COR-L47 (cell line): ENCODE measurements around the gene SSNA1.

Source experiments
- DNase-seq: peaks from one replicate; lab custom pipeline; 2025; lab: John Stamatoyannopoulos, UW

SSNA1 gene

GRCh38 chr9:137152844-137153405 lies 35.6 kb upstream of the SSNA1 start:
- DNase-seq, result no peak

DNA sequence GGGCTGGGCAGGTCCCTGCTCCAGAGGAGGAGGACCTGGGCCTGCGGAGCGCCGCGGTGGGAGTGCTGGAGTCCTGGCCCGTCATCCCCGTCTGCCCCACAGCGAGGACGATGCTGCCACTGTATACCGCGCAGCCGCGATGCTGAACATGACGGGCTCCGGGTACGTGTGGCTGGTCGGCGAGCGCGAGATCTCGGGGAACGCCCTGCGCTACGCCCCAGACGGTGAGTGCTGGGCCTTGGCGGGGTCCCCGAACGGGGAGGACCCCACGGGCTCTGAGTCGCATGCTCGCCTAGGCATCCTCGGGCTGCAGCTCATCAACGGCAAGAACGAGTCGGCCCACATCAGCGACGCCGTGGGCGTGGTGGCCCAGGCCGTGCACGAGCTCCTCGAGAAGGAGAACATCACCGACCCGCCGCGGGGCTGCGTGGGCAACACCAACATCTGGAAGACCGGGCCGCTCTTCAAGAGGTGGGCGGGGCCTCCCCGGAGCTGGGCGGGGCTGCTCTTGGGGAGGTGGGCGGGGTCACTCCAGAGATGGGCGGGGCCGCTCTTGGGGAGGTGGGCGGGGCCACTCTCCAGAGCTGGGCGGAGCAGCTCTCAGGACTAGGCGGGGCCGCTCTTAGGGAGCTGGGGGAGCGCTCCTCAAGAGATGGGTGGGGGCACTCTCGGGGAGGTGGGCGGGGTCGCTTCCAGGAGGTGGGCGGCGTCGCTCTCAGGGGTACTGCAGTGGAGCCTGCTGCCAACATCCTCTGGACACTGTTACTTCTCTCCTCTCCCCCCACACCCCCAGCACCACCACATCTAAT lies 31.7 kb upstream of the SSNA1 start:
- DNase-seq, result no peak

GRCh38 chr9:137157618-137158415 lies 30.7 kb upstream of the SSNA1 start:
- DNase-seq, result no peak

GRCh38 chr9:137158625-137159024 lies 29.9 kb upstream of the SSNA1 start:
- DNase-seq, result no peak

DNA sequence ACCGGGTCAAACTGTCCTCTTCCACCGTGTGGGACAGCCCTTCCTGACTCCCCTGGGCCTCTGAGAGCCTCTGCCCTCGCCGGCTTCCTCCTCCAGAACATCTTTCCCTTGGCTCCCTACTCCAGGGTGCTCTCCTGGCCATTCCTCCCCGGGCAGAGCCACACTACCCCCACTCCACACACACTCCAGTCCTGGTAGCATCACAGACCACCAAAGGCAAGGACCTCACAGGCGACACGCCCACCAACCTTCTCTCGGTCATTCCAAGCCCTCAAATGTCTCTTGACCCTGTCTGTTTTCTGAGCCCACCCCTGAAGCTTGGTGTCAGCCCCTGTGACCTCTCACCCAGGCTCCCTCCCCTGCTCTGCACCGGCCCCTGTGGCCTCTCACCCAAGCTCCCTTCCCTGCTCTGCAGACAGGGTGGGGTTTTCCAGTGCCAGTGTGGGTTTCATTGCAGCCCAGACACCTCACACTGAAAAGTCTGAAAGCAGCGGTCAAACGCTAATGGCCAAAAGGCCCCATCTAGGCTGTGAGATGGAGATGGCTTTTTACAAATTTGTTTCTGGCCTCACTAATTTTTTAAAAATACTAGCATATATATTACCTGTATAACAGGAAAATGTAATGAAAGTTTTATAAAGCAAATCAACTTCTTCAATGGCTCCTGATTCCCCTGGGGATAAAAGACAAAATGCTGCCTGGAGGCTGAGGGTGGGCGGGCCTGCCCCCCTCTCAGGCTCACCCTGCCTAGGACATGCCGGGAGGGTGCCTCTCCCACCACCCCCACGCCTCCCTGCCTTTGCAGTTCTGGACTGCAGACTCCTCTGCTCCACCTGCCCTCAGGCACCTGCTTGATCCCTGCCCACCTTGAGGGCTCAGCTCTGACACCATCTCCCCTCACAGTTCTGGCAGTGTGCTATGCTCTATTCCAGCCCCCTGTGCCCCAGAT lies 29.1 kb upstream of the SSNA1 start:
- DNase-seq, result no peak

DNA sequence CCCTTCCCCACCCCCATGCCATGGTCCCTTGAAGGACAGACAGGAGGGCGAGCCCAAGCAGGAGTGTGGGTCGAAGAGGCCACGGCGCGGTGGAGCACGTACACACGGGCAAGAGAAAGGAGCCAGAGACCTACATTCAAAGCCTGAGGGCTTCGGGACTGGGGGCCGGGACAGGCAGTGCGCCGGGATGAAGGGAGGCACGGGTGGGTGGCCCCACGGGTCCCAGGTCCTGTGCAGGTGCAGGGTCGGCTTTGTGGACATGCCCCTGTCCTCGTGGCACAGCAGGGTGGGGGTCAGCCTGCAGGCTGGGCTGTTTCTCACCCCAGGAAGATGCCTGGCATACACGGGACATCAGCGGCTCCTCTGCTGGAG lies 28.4 kb upstream of the SSNA1 start:
- no peak for DNase-seq

GRCh38 chr9:137160716-137161557 lies 27.5 kb upstream of the SSNA1 start:
- no peak for DNase-seq

GRCh38 chr9:137161558-137162486 lies 26.7 kb upstream of the SSNA1 start:
- no peak for DNase-seq

- DNase-seq, result no peak
These were observed 25.7 kb upstream of the SSNA1 start for GRCh38 chr9:137162505-137163364.

GRCh38 chr9:137163365-137163715 lies 25.1 kb upstream of the SSNA1 start:
- DNase-seq, result no peak

DNA sequence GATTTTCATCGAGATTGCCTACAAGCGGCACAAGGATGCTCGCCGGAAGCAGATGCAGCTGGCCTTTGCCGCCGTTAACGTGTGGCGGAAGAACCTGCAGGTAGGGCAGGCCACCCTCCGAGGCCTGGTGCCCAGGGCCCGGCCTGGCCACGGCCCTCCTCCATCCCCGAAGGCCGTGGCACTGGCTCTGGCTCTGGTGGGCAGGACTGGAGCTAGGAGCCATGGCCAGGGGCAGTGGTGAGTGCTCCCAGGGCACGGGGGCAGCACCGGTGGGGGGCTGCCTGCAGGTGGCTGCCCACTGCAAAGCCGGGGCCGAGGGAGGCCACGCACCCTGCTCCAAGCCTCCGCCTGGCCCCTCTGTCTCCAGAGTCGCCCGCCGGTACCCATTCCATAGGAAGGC lies 24.7 kb upstream of the SSNA1 start:
- no peak for DNase-seq

DNA sequence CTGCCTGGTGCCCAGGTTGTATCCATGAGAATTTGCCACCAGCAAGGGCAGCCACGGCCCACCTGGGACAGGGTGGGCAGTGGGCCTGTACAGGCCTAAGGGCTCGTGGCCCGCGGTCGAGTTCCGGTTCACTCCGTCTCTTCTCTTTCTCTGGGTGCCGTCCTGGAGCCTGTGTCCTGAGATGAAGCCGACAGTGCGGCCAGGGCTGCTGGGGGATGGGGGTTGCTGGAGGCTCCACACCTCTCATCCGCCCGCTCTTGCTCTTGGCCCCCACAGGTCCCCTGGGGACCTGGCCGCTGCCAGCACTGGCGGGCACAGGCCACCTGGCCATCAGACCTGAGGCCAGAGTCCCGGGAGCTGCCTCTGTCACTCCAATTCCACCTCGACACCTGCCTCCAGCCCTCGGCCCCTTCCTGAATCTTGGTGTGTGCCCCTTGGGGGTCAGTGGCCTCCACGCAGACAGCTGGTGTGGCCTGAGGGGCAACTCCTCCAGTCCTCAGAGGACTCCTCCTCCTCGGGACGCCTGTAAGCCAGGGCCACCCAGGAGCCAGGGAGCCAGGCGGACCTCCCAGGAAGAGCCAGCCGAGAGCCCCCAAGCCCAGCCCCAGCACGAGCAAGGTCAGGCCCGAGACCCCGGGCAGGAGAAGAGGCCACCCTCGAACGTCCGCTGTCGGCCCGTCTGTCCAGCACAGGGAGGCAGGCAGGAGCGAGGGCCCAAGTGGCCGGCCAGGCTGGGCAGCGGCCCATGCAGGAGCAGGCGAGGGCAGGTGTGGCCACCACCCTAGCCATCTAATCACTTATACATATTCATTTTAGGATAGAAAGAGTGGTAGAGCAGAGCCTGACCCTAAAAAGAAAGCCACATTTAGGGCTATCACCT lies 23.9 kb upstream of the SSNA1 start:
- no peak for DNase-seq

DNA sequence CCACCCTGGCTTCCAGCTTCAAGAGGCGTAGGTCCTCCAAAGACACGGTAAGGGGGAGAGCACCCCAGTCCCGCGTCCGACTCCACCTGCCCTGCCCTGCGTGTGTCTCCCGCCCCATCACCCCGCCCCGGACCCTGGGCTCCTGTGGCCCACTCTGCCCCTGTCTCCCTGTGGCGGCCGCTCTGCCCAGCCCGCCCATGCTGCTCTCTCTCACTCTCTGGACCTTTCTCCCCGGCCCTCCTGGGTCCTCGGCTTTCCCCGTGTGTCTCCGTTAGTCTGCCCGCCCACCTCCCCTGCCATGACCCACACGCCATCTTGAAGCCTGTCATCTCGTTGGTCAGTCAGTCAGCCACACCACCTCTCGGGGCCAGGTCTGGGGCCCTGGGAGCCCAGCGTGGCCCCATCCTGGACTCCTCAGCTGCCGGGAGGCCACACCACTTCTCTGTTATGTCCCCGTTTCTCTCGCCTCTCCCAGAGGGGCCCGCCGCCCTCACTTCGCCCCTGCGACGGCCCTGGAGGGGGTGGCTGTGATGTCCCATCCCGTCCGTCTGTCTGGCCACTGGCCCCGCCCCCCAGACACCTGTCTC lies 23.1 kb upstream of the SSNA1 start:
- no peak for DNase-seq

- DNase-seq, result no peak
These were observed 21.9 kb upstream of the SSNA1 start for GRCh38 chr9:137166380-137167229.

DNA sequence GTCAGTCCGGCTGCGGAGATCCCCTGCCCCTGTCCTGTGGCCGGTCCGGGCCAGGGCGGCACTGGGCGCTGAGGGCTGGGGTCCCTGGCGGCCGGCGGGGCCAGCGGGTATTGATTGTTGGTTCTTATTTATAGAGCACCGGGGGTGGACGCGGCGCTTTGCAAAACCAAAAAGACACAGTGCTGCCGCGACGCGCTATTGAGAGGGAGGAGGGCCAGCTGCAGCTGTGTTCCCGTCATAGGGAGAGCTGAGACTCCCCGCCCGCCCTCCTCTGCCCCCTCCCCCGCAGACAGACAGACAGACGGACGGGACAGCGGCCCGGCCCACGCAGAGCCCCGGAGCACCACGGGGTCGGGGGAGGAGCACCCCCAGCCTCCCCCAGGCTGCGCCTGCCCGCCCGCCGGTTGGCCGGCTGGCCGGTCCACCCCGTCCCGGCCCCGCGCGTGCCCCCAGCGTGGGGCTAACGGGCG lies 21.2 kb upstream of the SSNA1 start:
- no peak for DNase-seq

DNA sequence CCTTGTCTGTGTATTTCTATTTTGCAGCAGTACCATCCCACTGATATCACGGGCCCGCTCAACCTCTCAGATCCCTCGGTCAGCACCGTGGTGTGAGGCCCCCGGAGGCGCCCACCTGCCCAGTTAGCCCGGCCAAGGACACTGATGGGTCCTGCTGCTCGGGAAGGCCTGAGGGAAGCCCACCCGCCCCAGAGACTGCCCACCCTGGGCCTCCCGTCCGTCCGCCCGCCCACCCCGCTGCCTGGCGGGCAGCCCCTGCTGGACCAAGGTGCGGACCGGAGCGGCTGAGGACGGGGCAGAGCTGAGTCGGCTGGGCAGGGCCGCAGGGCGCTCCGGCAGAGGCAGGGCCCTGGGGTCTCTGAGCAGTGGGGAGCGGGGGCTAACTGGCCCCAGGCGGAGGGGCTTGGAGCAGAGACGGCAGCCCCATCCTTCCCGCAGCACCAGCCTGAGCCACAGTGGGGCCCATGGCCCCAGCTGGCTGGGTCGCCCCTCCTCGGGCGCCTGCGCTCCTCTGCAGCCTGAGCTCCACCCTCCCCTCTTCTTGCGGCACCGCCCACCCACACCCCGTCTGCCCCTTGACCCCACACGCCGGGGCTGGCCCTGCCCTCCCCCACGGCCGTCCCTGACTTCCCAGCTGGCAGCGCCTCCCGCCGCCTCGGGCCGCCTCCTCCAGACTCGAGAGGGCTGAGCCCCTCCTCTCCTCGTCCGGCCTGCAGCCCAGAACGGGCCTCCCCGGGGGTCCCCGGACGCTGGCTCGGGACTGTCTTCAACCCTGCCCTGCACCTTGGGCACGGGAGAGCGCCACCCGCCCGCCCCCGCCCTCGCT lies 20.5 kb upstream of the SSNA1 start:
- no peak for DNase-seq
